Measurements from ENCODE around the gene SLC44A3. TPM values are rescaled to one million over a fixed set of nuclear protein-coding genes. Genes with fewer than 3 reads are reported as not detected.
A peak's percentile ranks its signal among the peaks of the same experiment; 100 is the strongest.

Gene SLC44A3
- total and polyA plus RNA-seq, 2 of the 4 experiments (the other 2 are of a cell fraction), result 0.31 to 0.54 TPM

GRCh38 chr1:94909486-94909885 is 89.3 kb downstream of the SLC44A3 start:
- H2BK5ac ChIP-seq (ENCODE audit: low read depth, low read length, poor library complexity, severe bottlenecking), result peak overlapping the region; percentile 9

More at GRCh38 chr1:94909486-94909885, 89.3 kb downstream of the SLC44A3 start:
- no peak overlapping the region for H3K4me3 ChIP-seq (ENCODE audit: insufficient read depth, low read depth, low read length)
- H2BK15ac ChIP-seq (ENCODE audit: low read depth, low read length), result no peak overlapping the region
- no peak overlapping the region for H2AFZ ChIP-seq (replicated peaks; ENCODE audit: low read length, poor library complexity)
- 0 out of 2 replicates have a peak overlapping the region, but pooled peaks have one; percentile 0 for H3K4ac ChIP-seq (ENCODE audit: low read depth, low read length)
- H3K14ac ChIP-seq (replicated peaks; ENCODE audit: low read depth, low read length), result no peak overlapping the region
- H4K91ac ChIP-seq (ENCODE audit: insufficient read depth, low read depth, low read length), result no peak overlapping the region
- intact Hi-C loops (cut with micrococcal nuclease), result no loop called here
- no peak overlapping the region for H2AK9ac ChIP-seq (replicated peaks; ENCODE audit: low read depth, low read length, poor library complexity)
- H2BK20ac ChIP-seq (ENCODE audit: low read depth, low read length), result no peak overlapping the region
- H3K9ac ChIP-seq (ENCODE audit: low read depth, low read length), result no peak overlapping the region
- H3K9me3 ChIP-seq (ENCODE audit: control insufficient read depth, insufficient read depth, low read length), result no peaks in the 10 kb centered on the region
- TF ChIP-seq RAD21 (IDR thresholded peaks at IDR 0.05; ENCODE audit: low read length) (no peak), RFX5 (IDR thresholded peaks at IDR 0.05; ENCODE audit: low read depth, low read length) (no peak)
- H3K79me1 ChIP-seq (ENCODE audit: low read depth in 1 of 2, low read length in 2 of 2), result peaks cover 16 to 81% of the 10 kb centered on the region in 2 experiments
- in situ Hi-C loops (cut with MboI; ENCODE audit: low sequenced_read_pairs), result loop anchor here (5.0 kb wide), 1 partner anchor 52 kb away; no protein-coding TSS in a partner anchor
- H2BK120ac ChIP-seq (ENCODE audit: low read depth, low read length), result no peak overlapping the region
- CTCF ChIA-PET, result interaction anchor here (1.1 kb wide), 1 partner anchor 14 kb away, joined by 3 read pairs; no protein-coding TSS in a partner anchor
- no peak overlapping the region for H2AK5ac ChIP-seq (ENCODE audit: low read depth, low read length)
- H3K27me3 ChIP-seq (ENCODE audit: control insufficient read depth, insufficient read depth, low read length), result no peaks in the 10 kb centered on the region
- H3K36me3 ChIP-seq (ENCODE audit: control insufficient read depth, insufficient read depth, low read length), result peaks cover 12% of the 10 kb centered on the region
- no CpG with 5 or more reads among the region's 6 CpGs for WGBS, 2 experiments (ENCODE audit: extremely low coverage in 2 of 2, insufficient read length in 1 of 2)
- H4K20me1 ChIP-seq (ENCODE audit: insufficient read depth, low read length), result peaks cover 95% of the 10 kb centered on the region
- no peak for ATAC-seq (ENCODE audit: low read depth)
- peaks cover 52% of the 10 kb centered on the region for H3K9me1 ChIP-seq (ENCODE audit: insufficient read depth, low read length)
- peak overlapping the region; percentile 48; the same call in 1 of the 2 replicates for H3K23ac ChIP-seq (ENCODE audit: low read depth, low read length)
- dilution Hi-C loops (cut with HindIII; ENCODE audit: low sequenced_read_pairs, unreplicated experiment), result no loop called here
- H4K8ac ChIP-seq (ENCODE audit: low read depth in 2 of 2, low read length in 2 of 2), result no peak overlapping the region
- H3K18ac ChIP-seq (ENCODE audit: low read depth, low read length), result no peak overlapping the region
- no TSS peak for BruUV-seq (replicated peaks)
- no peak overlapping the region for H3K56ac ChIP-seq (ENCODE audit: extremely low read depth, insufficient read depth, low read length)
- DNase-seq, result no peak
- no peak overlapping the region for H4K5ac ChIP-seq (ENCODE audit: low read depth, low read length)
- no peak overlapping the region for H3K27ac ChIP-seq (ENCODE audit: insufficient read depth, low read length)
- peaks cover 33% of the 10 kb centered on the region for H3K4me1 ChIP-seq (ENCODE audit: control insufficient read depth, insufficient read depth, low read length)
- H3K4me2 ChIP-seq (ENCODE audit: low read depth, low read length), result peak overlapping the region; percentile 42
- POLR2A ChIA-PET (ENCODE audit: unreplicated experiment), result no interaction called here

All from IMR-90 (cell line).